NCI-H748 treated with DMSO at 0.1 percent for 48 hours (cell line): ENCODE data around the gene ZFP36L1.
A peak's percentile ranks its signal among the peaks of the same experiment; 100 is the strongest.

ENCODE experiments used
- DNase-seq: peaks from one replicate; lab custom pipeline; 2025; lab: John Stamatoyannopoulos, UW

Gene ZFP36L1

GRCh38 chr14:68795597-68796417, 2.9 kb upstream of the ZFP36L1 start:
- no peak for DNase-seq

- no peak for DNase-seq
Measured at GRCh38 chr14:68794851-68795596, 2.2 kb upstream of the ZFP36L1 start.

GRCh38 chr14:68794130-68794850, 1.4 kb upstream of the ZFP36L1 start:
- DNase-seq: no peak

GRCh38 chr14:68793734-68794129, 865 bp upstream of the ZFP36L1 start:
- no peak for DNase-seq

GRCh38 chr14:68792678-68792978, 239 bp downstream of the ZFP36L1 start:
- no peak for DNase-seq

GRCh38 chr14:68791902-68792677, 777 bp downstream of the ZFP36L1 start:
- no peak for DNase-seq

- no peak for DNase-seq
Measured at GRCh38 chr14:68791078-68791901, 1.6 kb downstream of the ZFP36L1 start.

DNA sequence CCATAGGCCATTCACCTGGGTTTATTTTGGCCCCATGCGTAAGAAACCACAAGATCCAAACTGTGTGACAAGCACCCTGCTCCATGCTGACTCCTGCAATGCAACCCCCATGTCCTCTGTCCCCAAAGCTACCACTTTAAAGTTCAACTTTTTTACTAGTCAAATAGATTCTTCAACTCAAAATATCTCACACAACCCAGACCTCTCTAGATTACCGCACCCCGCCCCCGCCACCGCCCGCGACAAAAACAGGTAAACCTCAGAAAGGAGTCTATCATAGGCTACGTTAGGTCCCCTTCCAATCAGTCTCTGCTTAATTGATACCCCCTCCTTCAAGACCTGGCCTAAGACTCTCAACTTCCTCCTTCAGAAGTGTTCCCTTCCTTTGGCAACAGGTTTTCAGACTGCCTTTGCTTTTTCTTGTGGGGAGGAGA, 2.2 kb downstream of the ZFP36L1 start:
- no peak for DNase-seq

DNA sequence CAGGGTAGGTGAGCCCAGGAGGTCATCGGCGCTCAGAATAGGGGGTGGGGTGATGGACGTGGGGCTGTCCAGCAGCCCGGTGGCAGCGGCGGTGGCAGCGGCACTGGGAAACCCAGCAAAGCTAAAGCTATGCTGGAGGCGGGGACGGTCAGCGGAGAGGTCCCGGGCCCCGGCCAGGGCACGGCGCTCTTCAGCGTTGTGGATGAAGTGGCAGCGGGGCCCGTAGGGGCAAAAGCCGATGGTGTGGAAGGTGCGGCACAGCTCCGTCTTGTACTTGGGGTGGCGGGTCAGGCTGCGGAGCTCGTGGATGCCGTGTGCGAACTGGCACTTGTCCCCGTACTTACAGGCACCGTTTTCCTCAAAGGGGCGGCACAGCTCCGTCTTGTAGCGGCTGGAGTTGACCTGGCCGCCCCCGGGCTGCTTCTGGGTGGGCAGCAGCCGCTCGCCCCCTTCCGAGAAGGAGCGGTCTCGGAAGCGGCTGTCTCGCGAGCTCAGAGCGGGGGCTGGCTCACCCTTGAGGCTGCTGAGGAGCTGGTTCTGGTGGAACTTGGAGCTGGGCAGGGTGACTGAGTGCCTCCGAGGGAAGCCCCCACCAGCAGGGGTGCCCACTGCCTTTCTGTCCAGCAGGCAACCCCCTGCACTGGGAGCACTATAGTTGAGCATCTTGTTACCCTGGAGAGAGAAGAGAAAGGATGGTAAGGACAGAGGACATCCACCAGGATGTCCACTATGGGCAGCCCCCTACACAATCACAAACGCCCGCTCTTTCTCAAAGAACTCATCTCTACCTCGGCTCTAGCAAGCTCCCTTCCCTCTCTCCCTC, 2.8 kb downstream of the ZFP36L1 start:
- no peak for DNase-seq

DNA sequence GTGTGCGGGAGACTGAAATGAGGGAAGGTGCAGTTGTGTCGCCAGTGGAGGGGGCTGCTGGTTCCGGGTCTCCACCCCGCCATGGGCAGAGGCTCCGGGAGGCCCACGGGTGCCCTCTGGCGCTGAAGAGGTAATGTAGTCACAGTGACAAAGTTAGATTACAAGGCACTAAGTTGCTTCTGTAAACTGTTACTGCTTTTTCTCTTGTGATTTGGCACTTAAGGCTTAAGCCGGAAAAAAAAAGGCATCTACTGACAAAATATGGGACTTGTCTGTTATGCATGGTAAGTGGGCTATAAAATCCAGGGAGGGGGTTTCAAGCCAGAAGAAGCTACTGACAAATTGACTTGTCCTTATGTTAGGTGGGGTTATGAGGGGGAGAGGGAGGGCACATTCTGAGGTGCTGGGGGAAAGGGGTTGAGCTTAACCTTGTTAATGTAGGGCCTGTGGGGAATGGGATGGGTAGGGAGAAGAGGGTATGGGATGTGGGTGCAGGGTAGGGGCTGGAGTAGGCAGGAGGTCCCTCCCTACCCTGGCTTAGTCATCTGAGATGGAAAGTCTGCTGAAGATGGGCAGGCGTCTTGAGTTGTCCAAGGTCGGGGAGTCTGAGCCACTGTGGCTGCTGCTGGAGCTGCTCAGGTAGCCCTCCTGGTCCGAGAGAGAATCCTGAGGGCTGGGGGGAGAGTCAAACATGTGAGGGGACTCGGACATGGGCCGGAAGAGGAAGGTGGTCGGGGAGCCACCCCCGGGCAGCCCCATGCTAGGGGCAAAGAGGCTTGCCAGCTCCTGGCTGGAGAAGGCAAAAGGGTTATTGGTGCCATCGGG, 3.7 kb downstream of the ZFP36L1 start:
- DNase-seq: peak; percentile 69

GRCh38 chr14:68788275-68788995, 4.4 kb downstream of the ZFP36L1 start:
- DNase-seq: no peak

GRCh38 chr14:68787092-68787992, 5.5 kb downstream of the ZFP36L1 start:
- DNase-seq: no peak

DNA sequence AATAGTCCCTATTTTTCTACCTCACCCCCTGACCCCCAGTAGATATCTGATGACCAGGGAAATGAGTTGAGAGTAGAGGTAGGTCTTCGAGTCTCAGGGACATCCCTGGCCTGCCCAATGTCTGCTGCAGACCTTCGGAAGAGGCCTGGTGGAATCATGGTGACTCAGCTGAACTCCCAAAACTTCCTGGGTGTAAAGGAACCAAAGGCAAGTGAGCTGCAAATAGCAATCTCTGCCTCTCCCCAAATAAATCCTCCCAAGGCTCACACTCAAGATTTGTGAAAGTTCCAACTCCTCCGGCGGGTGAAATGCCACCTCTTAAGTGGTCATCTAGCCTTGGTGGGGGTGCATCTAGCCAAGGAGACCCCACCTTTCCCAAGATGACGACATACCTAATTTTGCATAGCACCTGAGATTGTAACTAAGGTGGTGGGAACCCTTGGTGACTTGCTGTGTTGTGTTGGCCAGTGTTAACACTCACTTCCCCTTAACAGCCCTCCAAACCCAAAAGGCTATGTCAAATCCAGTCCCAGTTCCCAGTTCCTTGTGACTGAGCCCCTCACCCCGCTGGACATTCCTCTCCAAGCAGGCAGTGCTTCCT, 6.3 kb downstream of the ZFP36L1 start:
- no peak for DNase-seq

DNA sequence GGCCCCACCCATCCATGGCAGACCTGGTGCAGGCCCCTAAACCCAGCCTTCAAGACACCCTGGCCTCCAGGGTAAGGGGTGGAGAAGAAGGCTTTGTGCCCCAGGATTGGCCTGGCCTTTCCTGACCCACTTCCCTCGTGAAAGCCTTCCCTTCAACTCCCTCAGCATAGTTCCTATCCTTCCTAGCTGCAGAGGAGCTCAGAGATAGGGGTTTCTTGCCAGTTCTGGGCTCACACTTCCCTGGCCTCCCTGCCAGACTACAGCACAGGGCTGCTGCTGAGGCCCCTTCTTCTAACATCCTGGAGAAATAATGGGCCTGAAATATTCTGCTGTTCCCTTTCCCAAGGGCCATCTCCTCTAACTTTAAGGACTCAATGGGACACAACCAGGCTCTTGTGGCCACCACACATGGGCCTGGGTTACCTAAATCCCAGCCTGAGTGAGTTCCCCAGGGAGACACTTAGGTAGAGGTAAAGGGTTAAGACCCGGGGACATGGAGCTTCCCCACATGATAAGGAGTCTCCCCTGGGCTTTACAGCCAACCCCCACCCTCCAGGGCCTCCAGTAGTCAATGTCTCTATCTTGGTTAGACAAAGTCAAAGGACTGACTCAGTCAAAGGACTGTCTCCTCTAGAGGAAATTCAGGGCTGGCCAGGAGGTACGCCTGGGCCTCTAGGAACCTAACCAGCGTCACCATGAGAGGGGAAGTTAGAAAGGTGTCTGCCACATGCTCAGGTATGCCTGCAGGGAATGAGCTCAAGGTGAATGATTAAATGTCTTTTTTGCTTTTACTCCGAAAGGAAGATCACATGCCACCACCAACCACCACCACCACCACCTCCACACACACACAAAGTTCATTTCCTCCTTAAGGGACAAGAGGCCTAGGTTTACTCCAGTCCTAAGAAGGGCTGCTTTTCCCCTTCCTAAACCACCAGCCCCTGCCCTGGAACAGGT, 7.1 kb downstream of the ZFP36L1 start:
- DNase-seq: no peak

- no peak for DNase-seq
Measured at GRCh38 chr14:68784978-68785533, 7.8 kb downstream of the ZFP36L1 start.
